ENCODE results near the gene PPP2R5C. TPM values are rescaled to one million over a fixed set of nuclear protein-coding genes. Genes with fewer than 3 reads are reported as not detected.
A peak's percentile ranks its signal among the peaks of the same experiment; 100 is the strongest.

The PPP2R5C gene
- total RNA-seq, 6 donors from 2014 or later: 105 to 208 (median 133) TPM

DNA sequence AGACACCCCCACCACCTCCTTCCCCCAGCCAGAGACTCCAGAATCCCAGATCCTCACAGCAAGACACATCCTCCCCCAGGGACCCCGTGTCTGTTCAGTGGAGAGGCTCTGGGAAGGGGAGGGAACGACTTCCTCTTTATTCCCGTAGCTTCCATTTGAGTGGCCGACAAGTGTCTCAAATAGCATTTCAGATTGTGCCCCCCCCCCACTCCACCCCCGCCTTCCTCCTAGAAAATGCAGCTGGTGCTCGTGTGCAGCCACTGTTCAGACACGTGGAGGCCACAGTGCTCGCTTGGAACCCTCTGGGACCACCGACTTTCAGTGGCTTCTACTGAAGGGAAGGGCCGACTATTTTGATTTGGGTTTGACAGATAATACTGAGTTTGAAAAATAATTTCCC is 14.3 kb downstream of the PPP2R5C start:
- ATAC-seq (ENCODE audit: low FRiP score in 2 of 2): no peak
- Histone ChIP-seq H3K27ac (peak overlapping the region in 1 of 4 donors; percentile 65), H3K36me3 (no peaks in the 10 kb centered on the region), H3K27me3 (no peaks in the 10 kb centered on the region), H3K9me3 (no peaks in the 10 kb centered on the region), H3K4me3 (no peak overlapping the region), H3K4me1 (peaks cover 4 to 28% (median 15%) of the 10 kb centered on the region in 4 donors)
- DNase-seq: no peak
- WGBS, 2 donors: 67 to 79% methylated on average over 9 to 10 of the region's 10 CpGs
- TF ChIP-seq POLR2A (IDR thresholded peaks at IDR 0.05): no peak
- no peak for TF ChIP-seq EP300 (IDR thresholded peaks at IDR 0.05)
- TF ChIP-seq, protein P1, sequence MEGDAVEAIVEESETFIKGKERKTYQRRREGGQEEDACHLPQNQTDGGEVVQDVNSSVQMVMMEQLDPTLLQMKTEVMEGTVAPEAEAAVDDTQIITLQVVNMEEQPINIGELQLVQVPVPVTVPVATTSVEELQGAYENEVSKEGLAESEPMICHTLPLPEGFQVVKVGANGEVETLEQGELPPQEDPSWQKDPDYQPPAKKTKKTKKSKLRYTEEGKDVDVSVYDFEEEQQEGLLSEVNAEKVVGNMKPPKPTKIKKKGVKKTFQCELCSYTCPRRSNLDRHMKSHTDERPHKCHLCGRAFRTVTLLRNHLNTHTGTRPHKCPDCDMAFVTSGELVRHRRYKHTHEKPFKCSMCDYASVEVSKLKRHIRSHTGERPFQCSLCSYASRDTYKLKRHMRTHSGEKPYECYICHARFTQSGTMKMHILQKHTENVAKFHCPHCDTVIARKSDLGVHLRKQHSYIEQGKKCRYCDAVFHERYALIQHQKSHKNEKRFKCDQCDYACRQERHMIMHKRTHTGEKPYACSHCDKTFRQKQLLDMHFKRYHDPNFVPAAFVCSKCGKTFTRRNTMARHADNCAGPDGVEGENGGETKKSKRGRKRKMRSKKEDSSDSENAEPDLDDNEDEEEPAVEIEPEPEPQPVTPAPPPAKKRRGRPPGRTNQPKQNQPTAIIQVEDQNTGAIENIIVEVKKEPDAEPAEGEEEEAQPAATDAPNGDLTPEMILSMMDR (IDR thresholded peaks at IDR 0.05): no peak
- TF ChIP-seq POLR2AphosphoS5 (IDR thresholded peaks at IDR 0.05): no peak

DNA sequence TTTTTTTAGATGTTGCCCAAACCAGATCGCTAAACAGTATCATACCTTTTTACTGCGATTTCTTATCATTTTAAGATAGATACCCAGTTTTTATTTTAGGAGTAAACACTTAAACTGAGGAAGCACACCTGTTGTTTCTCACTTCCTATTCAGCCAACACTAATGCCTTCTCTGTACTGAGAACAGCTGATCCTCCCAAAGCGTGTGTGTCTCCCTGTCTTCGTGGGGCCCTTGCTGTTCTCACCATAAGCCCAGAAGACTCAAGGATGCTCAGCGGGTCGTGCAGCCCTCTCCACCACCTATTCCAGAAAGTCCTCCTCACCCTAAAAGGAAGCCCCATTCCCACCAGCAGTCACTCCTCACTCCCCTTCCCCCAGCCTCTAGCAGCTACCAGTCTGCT is 14.8 kb downstream of the PPP2R5C start:
- no peaks in the 10 kb centered on the region for H3K9me3 ChIP-seq
- ATAC-seq (ENCODE audit: low FRiP score in 2 of 2) (no peak), DNase-seq (no peak)
- peak overlapping the region in 1 of 4 donors; percentile 65 for H3K27ac ChIP-seq
- H3K36me3 ChIP-seq: no peaks in the 10 kb centered on the region
- no peak for TF ChIP-seq EP300 (IDR thresholded peaks at IDR 0.05)
- no peak for TF ChIP-seq POLR2A (IDR thresholded peaks at IDR 0.05)
- TF ChIP-seq, protein P1 (IDR thresholded peaks at IDR 0.05): no peak
- no peak for TF ChIP-seq POLR2AphosphoS5 (IDR thresholded peaks at IDR 0.05)
- H3K4me3 ChIP-seq: no peak overlapping the region
- peaks cover 0 to 3% (median 0%) of the 10 kb centered on the region in 4 donors for H3K27me3 ChIP-seq
- WGBS, 2 donors: 70 to 78% methylated on average over 6 of the region's 6 CpGs
- peaks cover 9 to 29% (median 20%) of the 10 kb centered on the region in 4 donors for H3K4me1 ChIP-seq

DNA sequence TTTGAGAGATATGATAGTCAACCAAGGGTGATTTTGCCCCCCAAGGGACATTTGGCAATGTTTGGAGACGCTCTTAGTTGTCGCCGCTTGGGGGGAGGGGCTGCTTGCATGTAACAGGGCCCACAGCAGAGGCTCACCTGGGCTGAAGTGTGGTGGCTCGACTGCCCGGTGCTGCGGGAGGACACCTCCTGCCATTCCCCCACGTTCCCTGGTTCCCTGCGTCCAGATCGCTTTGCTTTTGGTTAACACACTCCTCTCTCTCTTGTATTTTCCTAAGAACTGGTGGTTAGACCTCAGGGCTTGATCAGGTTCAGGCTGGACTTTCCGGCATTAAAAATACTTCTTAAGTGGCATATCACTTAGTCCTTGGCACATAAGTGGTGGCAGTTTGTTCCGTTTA is 18.9 kb downstream of the PPP2R5C start:
- peak overlapping the region in 3 of 4 donors; percentile 41 to 61 (median 59) for H3K4me3 ChIP-seq
- H3K4me1 ChIP-seq: peaks cover 14 to 34% (median 25%) of the 10 kb centered on the region in 4 donors
- 60 to 61% methylated on average over 11 of the region's 11 CpGs for WGBS, 2 donors
- ATAC-seq (ENCODE audit: low FRiP score in 2 of 2) (no peak), DNase-seq (peak in 1 of 2 donors; percentile 33)
- H3K27me3 ChIP-seq: peaks cover 0 to 4% (median 0%) of the 10 kb centered on the region in 4 donors
- H3K36me3 ChIP-seq: no peaks in the 10 kb centered on the region
- H3K9me3 ChIP-seq: no peaks in the 10 kb centered on the region
- TF ChIP-seq, protein P1 (IDR thresholded peaks at IDR 0.05): no peak
- TF ChIP-seq POLR2A (IDR thresholded peaks at IDR 0.05): peak in 1 of 4 donors; percentile 22
- peak overlapping the region in 2 of 4 donors; percentile 31 to 37 for H3K27ac ChIP-seq

DNA sequence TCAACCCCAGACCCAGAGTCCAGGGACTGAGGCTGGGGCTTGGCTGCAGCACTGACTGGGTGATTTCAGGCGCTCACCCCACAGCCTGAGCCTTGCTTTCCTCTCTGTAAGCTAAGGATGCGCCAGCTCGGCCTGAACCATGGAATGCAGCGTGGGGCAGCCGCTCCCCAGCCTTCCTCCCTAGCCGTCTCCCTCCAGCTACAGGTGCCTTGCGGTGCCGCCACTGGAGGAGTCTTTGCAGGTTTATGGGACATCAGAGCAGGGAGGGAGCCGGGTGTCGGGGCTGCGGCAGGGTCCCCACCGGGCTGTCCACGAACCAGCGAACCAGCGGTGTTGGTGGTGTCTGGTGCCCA is 19.4 kb downstream of the PPP2R5C start:
- WGBS, 2 donors: 35% methylated on average over 4 of the region's 15 CpGs; no CpG with 5 or more reads in 1 of the 2 donors
- TF ChIP-seq POLR2AphosphoS5 (IDR thresholded peaks at IDR 0.05): no peak
- Histone ChIP-seq H3K27me3 (peaks cover 0 to 4% (median 0%) of the 10 kb centered on the region in 4 donors), H3K4me3 (peak overlapping the region; percentile 41 to 61 (median 52)), H3K27ac (peak overlapping the region in 2 of 4 donors; percentile 31 to 37), H3K9me3 (no peaks in the 10 kb centered on the region), H3K4me1 (peaks cover 14 to 32% (median 23%) of the 10 kb centered on the region in 4 donors), H3K36me3 (no peaks in the 10 kb centered on the region)
- ATAC-seq (ENCODE audit: low FRiP score in 2 of 2): peak; percentile 47 to 60
- peak in 1 of 2 donors; percentile 65 for DNase-seq

DNA sequence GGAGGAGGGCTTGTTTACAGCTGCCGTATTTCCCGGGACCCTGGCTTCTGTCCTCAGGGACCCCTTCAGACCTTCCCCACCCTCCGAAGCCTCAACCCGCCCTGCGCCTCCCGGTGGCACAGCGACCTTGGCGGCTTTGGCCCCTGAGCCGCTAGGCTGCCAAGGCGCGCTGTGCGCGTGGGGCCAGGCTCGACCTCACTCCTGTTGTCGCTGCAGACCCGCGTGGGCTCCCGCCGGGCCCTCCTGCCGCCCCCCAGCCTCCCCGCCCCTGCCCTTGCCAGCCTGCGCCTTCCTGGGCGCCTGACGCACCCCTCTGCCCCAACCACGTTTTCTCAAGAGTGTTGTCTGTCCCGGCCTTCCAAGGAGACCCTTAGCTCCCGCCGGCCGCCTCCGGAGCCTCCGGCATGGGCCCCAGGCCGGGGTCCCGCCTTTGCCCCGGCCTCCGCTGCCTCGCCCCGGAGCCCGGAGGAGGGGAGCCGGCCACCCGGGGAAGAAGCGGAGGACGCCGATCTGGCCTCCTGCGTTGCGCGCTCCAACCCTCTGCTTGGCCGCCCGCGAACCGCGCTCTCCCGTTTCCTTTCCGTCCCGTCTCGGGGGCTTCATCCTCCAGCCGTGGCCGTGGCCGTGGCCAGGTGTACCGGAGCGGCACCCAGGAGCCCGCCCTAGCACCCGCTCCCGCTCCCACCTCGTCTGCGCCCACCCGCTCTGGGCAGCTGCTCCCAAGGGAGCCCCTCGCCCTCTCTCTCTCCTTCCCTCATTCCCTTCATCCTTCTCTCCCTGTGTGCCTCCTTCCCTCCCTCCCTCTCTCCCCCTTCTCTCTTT is 19.9 kb downstream of the PPP2R5C start:
- no peaks in the 10 kb centered on the region for H3K36me3 ChIP-seq
- peak overlapping the region in 2 of 4 donors; percentile 31 to 37 for H3K27ac ChIP-seq
- TF ChIP-seq POLR2A (IDR thresholded peaks at IDR 0.05) (no peak), POLR2AphosphoS5 (IDR thresholded peaks at IDR 0.05) (no peak), EP300 (IDR thresholded peaks at IDR 0.05) (no peak)
- H3K9me3 ChIP-seq: no peaks in the 10 kb centered on the region
- H3K27me3 ChIP-seq: peaks cover 0 to 4% (median 0%) of the 10 kb centered on the region in 4 donors
- DNase-seq: peak in 1 of 2 donors; percentile 87
- 3% methylated on average over 19 to 54 of the region's 67 CpGs for WGBS, 2 donors
- ATAC-seq (ENCODE audit: low FRiP score in 2 of 2): peak; percentile 42 to 75
- peaks cover 14 to 26% (median 20%) of the 10 kb centered on the region in 4 donors for H3K4me1 ChIP-seq
- H3K4me3 ChIP-seq: peak overlapping the region; percentile 41 to 61 (median 52)

Measured in upper lobe of left lung (tissue), 6 donors.